Spleen (tissue), 7 donors: ENCODE results near the gene C2orf80.

Source experiments
- POLR2A ChIP-seq, 3 donors: fragments of 450-650 bp; IDR thresholded peaks; one replicate each; pipeline ENCODE4 v1.5.1; 2017; ENCODE audit warnings: antibody characterized with exemption in 3 of 3, mild to moderate bottlenecking in 1 of 3
- POLR2AphosphoS5 ChIP-seq, 3 donors: sonication (generic); formaldehyde crosslinking; IDR thresholded peaks; one replicate each; pipeline ENCODE4 v1.5.1; 2017; ENCODE audit warnings: antibody characterized with exemption in 3 of 3
- TF ChIP-seq, protein P1 (sequence below), 11 experiments: fragments of 200-600 bp in 7 of 11; fragments of 450-650 bp in 4 of 11; sonication (generic) in 4 of 11; IDR thresholded peaks in 8 of 11; conservative IDR thresholded peaks in 3 of 11; 1 replicate in 7 of 11; 2 replicates in 4 of 11; pipeline versions ENCODE4 v1.4.0 to v1.8.0; 2016 to 2021; ENCODE audit warnings: antibody characterized with exemption in 11 of 11, inconsistent platforms in 4 of 11, mild to moderate bottlenecking in 1 of 11
- donor health status: DM: no; HTN: no; CAD: no; lungs with moderate emphysema.
- donor health status: DM: no; HTN: no; CAD: no.
- donor health status: DM: no; HTN: no; CAD: no.

DNA sequence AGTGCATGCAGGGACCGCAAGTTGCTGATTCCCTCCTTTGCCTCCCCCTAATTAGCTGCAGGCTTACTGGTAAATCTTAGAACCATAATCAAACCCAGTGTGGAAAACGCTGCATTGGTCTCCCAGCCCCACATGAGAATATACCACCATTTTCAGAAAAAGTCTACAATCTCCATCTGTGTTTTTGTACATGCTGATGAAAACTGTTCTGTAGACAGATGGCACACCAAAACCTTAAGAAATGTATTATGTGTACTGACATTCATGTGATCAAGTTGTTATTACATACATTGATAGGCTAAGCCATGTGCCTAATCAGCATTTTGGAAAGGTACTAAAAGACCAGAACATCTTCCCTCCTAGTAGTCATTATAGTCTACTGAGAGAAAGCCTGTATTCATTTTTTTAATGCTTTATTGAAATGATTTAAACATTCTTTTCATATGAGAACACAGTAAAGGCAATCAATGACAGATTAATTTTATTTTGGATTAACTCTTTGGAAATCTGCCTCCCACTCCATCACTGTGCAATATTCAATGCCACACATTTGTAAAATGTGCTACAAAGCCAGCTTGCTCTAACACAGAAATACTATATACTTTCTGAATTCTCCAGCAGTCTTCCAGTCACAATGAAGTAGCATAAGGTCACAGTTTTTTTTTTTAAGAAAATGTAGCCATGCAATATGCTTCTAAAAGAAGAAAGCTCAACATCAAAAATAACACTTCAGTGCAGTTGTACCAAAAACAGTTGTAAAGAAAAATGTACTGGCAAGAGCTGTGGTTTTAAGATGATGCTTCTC is 24.7 kb downstream of the C2orf80 start:
- TF ChIP-seq POLR2AphosphoS5 (IDR thresholded peaks at IDR 0.05) = no peak
- TF ChIP-seq, protein P1, sequence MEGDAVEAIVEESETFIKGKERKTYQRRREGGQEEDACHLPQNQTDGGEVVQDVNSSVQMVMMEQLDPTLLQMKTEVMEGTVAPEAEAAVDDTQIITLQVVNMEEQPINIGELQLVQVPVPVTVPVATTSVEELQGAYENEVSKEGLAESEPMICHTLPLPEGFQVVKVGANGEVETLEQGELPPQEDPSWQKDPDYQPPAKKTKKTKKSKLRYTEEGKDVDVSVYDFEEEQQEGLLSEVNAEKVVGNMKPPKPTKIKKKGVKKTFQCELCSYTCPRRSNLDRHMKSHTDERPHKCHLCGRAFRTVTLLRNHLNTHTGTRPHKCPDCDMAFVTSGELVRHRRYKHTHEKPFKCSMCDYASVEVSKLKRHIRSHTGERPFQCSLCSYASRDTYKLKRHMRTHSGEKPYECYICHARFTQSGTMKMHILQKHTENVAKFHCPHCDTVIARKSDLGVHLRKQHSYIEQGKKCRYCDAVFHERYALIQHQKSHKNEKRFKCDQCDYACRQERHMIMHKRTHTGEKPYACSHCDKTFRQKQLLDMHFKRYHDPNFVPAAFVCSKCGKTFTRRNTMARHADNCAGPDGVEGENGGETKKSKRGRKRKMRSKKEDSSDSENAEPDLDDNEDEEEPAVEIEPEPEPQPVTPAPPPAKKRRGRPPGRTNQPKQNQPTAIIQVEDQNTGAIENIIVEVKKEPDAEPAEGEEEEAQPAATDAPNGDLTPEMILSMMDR (IDR thresholded peaks at IDR 0.05 in 8 of 11, conservative IDR thresholded peaks at IDR 0.05 in 3 of 11) = no peak
- TF ChIP-seq POLR2A (IDR thresholded peaks at IDR 0.05) = no peak
